HG02623 (cell line): ENCODE measurements around the gene SSH2.

Source experiments
- ATAC-seq: cut with Tn5 transposase; IDR thresholded peaks from one replicate; pipeline ENCODE4 v1.9.1; 2021; ENCODE audit warnings: moderate library complexity; ENCODE audit not compliant: unreplicated experiment

Gene SSH2

GRCh38 chr17:29579866-29580771 lies 349.9 kb downstream of the SSH2 start:
- peak; percentile 75 for ATAC-seq

GRCh38 chr17:29578626-29579485 lies 351.2 kb downstream of the SSH2 start:
- ATAC-seq, result no peak

GRCh38 chr17:29577385-29578211 lies 352.4 kb downstream of the SSH2 start:
- ATAC-seq, result no peak

GRCh38 chr17:29577001-29577370 lies 353.0 kb downstream of the SSH2 start:
- ATAC-seq, result no peak

- no peak for ATAC-seq
These were observed 353.6 kb downstream of the SSH2 start for GRCh38 chr17:29576214-29577000.
